D341Med (cell line): ENCODE measurements around the gene MAPK8IP3.
A peak's percentile ranks its signal among the peaks of the same experiment; 100 is the strongest.
"Not testable (repeated sequence)": the region's sequence is repeated elsewhere in the genome, so short reads cannot be mapped to it uniquely, and the experiment has no call there.

Source experiments
- DNase-seq: peaks from one replicate; pipeline ENCODE4 v3.0.0; 2012; ENCODE audit warnings: low spot score

The MAPK8IP3 gene

DNA sequence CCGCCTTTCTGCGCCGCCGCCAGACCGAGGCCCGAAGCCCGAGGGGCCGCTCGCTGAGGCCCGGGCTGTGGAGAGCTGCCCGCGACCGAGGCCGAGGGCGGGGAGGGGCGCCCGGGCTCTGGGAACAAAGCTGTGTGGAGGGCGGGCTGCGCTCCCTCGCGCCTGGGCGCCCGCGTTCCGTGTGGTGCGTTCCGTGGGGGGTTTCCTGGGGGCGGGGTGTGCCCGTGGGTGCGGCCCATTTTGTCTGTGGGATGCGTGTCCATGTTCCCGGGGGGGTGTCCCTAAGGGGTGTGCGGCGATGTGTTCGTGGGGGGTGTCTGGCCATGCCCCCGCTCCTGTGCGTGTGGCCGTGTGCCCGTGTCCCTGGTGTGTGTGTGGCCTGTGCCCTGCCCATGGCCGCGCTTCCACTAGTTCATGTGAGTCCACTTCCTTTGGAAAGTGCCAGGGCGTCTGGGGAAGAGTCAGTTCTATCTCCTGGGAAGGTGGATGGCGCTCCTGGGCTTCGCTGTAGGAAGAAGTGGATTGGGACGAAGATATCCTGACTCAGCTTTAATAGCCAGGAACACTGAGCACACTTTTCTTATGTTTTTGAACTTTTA lies 27.4 kb upstream of the MAPK8IP3 start:
- no peak for DNase-seq

DNA sequence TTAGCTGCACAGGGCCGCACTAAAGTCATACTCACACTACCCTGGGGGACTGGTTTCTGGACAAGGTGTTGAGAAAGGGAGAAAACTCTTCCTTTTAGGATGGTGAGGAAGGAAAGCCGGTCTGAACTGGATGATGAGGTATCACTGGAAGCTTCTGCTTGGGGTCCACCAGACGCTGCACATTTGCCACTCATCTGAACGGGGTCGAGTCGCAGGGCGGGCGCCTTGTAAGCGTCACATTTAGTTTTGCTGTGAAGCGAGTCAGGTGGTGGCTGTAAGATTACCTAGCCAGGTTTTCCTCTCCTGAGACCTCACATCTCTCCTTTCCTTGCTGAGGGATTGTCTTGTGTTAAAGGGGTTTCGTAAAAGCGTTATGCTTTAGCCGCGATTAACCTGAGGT lies 25.6 kb upstream of the MAPK8IP3 start:
- no peak for DNase-seq

DNA sequence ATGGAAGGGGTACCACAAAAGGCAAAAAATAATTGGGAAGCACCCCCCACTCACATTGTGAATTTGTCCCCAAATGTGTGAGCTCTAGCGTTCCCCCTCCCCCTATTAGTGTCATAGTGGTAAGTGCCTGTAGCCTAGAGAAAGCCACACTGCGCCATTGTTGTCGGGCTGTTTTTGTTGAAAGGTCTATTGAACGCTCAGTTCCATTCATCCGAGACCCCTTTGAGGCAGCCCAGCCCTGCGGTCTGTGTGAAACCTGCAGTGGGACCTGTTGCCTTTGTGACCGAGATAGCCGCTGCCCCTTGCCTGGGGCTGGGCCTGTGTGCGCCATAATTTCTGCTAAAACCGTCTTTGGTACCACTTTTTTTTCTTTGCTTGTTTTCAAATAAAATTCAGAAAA lies 25.0 kb upstream of the MAPK8IP3 start:
- DNase-seq = no peak

GRCh38 chr16:1687427-1688316 lies 18.3 kb upstream of the MAPK8IP3 start:
- DNase-seq = no peak

- DNase-seq = no peak
These were observed 17.0 kb upstream of the MAPK8IP3 start for GRCh38 chr16:1688807-1689560.

DNA sequence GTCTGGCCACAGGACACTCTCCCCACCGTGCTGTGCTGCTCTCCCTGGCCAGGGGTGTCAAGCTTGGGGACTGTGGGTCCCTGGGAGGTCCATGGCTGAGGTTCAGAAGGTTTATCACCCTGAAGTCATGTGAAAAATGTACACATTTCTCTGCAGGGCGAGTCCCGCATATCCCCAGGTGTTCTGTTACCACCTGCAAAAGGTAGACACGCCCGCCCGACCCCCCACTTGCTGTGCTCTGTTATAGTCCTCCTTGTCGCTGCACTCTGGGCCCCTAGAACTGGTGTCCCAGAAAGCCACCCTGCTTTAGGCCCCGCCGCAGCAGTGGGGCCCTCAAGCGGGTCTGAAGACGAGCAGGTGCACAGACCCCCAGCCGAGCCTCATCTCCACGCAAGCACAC lies 16.1 kb upstream of the MAPK8IP3 start:
- no peak for DNase-seq

GRCh38 chr16:1690810-1691209 lies 15.2 kb upstream of the MAPK8IP3 start:
- DNase-seq = no peak

GRCh38 chr16:1691276-1691675 lies 14.7 kb upstream of the MAPK8IP3 start:
- DNase-seq = no peak

DNA sequence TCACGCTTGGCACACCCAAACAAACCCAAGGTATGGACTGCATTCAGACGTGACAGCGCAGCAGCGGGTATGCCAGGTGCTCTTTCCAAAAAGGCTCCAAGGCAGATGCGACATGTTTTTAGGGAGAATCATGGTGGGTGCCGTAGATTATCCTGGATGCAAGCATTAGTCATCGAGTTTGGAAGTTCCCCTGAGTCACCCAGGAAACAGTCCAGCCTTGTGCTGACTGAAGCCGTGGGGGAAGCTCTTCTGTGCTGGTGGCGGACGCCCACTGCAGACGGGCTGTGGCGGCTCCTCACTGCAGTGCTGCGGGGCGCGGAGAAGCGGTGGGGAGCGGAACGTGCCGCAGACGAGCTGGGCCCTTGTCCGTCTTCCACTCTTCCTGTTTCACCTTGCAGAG lies 14.0 kb upstream of the MAPK8IP3 start:
- no peak for DNase-seq

DNA sequence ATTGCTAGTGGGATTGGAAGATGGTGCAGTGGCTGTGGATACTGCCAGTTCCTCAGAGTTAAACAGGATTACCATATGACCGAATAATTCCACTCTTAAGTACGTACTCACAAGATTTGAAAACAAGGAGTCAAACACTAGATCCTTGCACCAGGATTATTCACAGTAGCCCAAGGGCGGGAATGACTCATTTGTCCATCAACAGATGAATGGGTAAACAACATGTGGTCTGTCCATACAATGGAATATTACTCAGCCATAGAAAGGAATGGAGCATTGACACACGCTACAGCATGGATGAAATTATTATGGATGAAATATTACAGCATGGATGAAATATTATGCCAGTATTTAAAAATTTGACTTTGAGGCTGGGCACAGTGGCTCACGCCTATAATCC lies 9.1 kb upstream of the MAPK8IP3 start:
- DNase-seq = no peak

GRCh38 chr16:1698680-1699079 lies 7.3 kb upstream of the MAPK8IP3 start:
- DNase-seq = no peak

- DNase-seq = no peak
These were observed 5.7 kb upstream of the MAPK8IP3 start for GRCh38 chr16:1700246-1700645.

DNA sequence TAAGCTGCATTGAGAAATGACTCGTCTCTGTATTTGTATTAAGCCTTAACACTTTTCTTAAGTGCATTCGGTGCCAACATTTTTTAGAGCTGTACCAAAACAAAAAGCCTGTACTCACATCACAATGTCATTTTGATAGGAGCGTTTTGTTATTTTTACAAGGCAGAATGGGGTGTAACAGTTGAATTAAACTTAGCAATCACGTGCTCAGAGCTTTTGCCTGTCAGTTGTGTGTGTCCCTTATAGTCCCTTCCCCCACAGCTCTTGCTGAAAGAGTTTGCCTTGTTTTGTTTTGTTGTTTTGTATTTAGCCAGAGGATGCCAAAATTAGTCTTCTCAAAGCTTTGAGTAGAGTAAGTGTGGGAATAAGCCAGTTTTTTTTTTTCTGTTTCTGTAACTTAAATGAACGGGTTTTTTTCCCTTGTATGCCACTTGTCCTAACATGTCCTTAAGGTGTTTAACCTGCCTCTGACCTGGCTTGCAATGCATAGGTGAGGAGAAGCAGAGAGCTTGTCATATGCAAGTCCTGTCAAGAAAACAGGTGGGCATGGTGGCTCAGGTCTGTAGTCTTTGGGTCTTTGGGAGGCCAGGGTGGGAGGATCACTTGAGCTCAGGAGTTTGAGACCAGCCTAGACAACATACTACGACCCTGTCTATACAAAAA lies 4.6 kb upstream of the MAPK8IP3 start:
- DNase-seq = no peak

DNA sequence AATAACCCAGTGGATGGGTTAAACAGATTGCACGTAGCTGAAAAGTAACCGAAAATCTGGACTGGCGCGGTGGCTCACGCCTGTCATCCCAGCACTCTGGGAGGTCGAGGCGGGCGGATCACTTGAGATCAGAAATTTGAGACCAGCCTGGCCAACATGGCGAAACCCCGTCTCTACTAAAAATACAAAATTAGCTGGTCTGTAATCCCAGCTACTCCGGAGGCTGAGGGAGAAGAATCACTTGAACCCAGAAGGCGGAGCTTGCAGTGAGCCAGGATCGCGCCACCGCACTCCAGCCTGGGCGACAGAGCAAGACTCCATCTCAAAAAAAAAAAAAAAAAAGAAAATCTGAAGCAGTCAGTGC lies 689 bp upstream of the MAPK8IP3 start:
- not testable (repeated sequence) for DNase-seq

DNA sequence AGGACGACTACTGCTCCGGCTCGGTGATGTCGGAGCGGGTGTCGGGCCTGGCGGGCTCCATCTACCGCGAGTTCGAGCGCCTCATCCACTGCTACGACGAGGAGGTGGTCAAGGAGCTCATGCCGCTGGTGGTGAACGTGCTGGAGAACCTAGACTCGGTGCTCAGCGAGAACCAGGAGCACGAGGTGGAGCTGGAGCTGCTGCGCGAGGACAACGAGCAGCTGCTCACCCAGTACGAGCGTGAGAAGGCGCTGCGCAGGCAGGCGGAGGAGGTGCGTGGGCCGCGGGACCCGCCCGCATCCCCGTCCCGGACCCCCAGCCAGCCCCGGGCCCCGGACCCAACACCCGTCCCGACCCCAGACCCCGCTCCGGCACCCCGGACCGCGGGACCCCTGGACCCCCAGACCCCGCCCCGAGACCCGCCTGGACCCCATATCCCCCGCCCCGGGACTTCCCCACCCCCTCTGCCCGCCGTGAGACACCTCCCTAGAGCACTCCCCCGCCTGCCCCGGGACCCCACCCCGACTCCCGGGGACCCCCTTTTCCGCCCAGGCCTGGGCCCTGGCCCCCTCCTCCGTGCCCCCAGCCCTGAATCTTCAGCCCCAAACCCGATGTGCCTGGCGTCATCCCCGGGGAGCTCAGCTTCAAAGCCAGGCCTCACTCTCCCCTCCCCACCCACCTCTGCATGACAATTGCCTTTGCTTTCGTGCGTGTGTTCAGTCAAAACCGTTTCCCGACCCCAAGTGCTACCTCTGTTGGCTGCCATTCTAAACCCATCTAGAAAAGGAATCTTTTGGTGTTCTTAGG lies 594 bp downstream of the MAPK8IP3 start:
- DNase-seq = peak; percentile 73

DNA sequence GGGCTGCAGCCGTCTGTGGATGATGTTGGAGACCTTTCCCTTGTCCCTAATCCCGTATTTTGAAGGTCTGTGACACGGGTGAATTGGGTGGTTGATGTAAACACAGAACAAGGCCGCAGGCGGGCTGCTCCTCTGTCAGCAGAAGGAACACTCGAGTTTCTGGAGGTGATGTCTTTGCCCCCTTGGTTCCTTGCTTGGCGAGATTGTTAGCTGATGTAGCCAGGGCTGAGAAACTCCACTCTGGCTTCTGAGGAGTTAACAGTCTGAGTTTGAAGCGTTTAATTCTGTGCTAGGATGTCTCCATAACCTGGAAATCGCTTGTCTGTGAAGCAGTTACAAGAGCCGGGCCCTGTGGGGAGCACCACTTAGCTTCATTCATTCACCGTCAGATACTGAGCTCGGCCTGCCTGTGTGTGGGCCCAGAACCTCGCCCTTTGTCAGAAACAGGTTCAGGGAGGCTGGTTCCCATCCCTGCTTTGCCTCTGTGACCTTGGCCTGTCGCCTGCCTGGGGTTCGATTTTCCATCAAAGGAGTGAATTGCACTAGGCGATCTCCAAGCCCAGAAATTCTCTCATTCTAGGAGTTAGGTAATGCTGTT lies 1.3 kb downstream of the MAPK8IP3 start:
- DNase-seq = no peak

GRCh38 chr16:1708083-1708767 lies 2.2 kb downstream of the MAPK8IP3 start:
- DNase-seq = no peak

- DNase-seq = no peak
These were observed 2.8 kb downstream of the MAPK8IP3 start for GRCh38 chr16:1708768-1709180.

GRCh38 chr16:1709356-1709755 lies 3.4 kb downstream of the MAPK8IP3 start:
- no peak for DNase-seq

GRCh38 chr16:1710811-1711507 lies 5.0 kb downstream of the MAPK8IP3 start:
- no peak for DNase-seq
